MCF 10A (cell line): ENCODE measurements around the gene PDCD7. TPM values are rescaled to one million over a fixed set of nuclear protein-coding genes. Genes with fewer than 3 reads are reported as not detected.

Experiments used
- BruUV-seq: library from RNA; stranded (reverse); fragments of 400-500 nt; replicated peaks from 2 replicates; lab custom pipeline; 2021; lab: Mats Ljungman, UMichigan
- CTCF ChIA-PET: fragments of 300-600 bp; sonication (Branson Sonifier 250); formaldehyde crosslinking; extraction: SDS; loops from one replicate; lab custom pipeline; 2021; ENCODE audit warnings: antibody characterized with exemption, inconsistent platforms; lab: Yijun Ruan, JAX
- POLR2A ChIA-PET: fragments of 300-600, 350-650 bp; sonication (Branson Sonifier 250); formaldehyde crosslinking; extraction: SDS; loops from one replicate; lab custom pipeline; 2020; ENCODE audit warnings: antibody characterized with exemption, inconsistent platforms; lab: Yijun Ruan, JAX
- DNase-seq: peaks from one replicate; pipeline ENCODE4 v3.0.0-alpha.2; 2018; ENCODE audit not compliant: unreplicated experiment
- H3K27ac Mint-ChIP-seq: one replicate; pipeline ENCODE4 v1.8.0; 2022; ENCODE audit warnings: mild to moderate bottlenecking, low read depth, mixed read lengths; ENCODE audit not compliant: unreplicated experiment
- H3K27me3 Mint-ChIP-seq: one replicate; pipeline ENCODE4 v1.8.0; 2022; ENCODE audit warnings: mixed read lengths; ENCODE audit not compliant: insufficient read depth, unreplicated experiment
- H3K36me3 Mint-ChIP-seq: one replicate; pipeline ENCODE4 v1.8.0; 2022; ENCODE audit warnings: mild to moderate bottlenecking, moderate library complexity, mixed read lengths; ENCODE audit not compliant: insufficient read depth, unreplicated experiment
- H3K4me1 Mint-ChIP-seq: one replicate; pipeline ENCODE4 v1.8.0; 2022; ENCODE audit warnings: mixed read lengths; ENCODE audit not compliant: insufficient read depth, unreplicated experiment
- H3K4me3 Mint-ChIP-seq: one replicate; pipeline ENCODE4 v1.8.0; 2022; ENCODE audit warnings: mild to moderate bottlenecking, moderate library complexity, mixed read lengths; ENCODE audit not compliant: unreplicated experiment
- H3K9me3 Mint-ChIP-seq: one replicate; pipeline ENCODE4 v1.8.0; 2022; ENCODE audit warnings: mixed read lengths; ENCODE audit not compliant: unreplicated experiment
- intact Hi-C: fragments of 100-400 bp; cut with micrococcal nuclease; formaldehyde crosslinking; loops from 2 replicates; pipeline ENCODE4 v1.14.1; 2022
- total RNA-seq: library from RNA; stranded (reverse); gene quantifications from 2 replicates; pipeline ENCODE4 v1.2.3, GENCODE V29; 2022
- TF ChIP-seq, protein P1 (sequence below): fragments of 200-600 bp; IDR thresholded peaks from one replicate; pipeline ENCODE4 v1.8.0; 2022; ENCODE audit warnings: antibody characterized with exemption, mild to moderate bottlenecking; ENCODE audit not compliant: unreplicated experiment

PDCD7 gene
- total RNA-seq, 1 experiment from 2014 or later: 26.3 TPM

DNA sequence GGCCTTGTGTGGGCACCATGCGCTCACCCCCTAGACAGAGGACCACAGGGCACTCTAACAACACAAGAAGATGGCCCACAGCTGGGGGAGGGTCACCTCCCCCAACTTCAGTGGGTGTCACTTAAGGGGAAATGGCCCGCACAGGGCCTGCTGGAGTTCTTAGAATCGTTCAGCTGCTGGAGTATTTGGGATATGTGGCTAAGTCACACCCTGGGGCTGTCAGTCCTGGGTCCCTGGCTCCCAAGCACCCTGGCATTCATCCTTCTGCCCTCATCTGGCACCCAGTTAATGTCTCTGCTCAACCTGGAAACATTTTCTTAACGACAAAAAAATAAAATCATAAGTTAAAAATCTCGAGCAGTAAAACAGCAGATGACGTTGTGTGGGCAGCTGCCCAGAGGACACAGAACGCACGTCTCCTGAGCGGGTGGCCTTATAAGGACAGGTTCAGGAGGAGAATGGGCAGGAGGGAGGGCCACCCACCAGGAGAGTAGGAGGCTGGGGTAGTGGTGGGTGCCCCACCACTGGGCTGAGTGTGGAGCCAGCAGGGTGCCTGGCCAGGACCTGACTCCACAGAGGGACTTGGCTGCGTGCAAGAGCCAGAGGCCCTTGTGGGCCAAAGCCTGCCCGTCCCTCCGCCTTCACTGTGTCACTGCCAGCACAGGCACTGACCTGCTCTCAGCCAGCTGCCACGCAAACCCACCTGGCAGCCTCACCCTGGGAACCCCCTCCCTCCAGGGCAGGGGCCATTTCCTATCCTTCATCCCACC lies 45.5 kb downstream of the PDCD7 start:
- Mint-ChIP-seq H3K27me3 (peaks cover 28% of the 10 kb centered on the region), H3K4me1 (no peaks in the 10 kb centered on the region), H3K27ac (no peak overlapping the region), H3K9me3 (no peaks in the 10 kb centered on the region), H3K36me3 (no peaks in the 10 kb centered on the region), H3K4me3 (no peak overlapping the region)
- CTCF ChIA-PET: interaction anchor here (0.6 to 1.4 kb wide), 6 partner anchors 11 to 54 kb away, joined by 3 to 8 read pairs (median 4); no protein-coding TSS in a partner anchor
- DNase-seq: no peak
- intact Hi-C loops: no loop called here
- POLR2A ChIA-PET: interaction anchor here (0.6 to 0.7 kb wide), 2 partner anchors 18 to 54 kb away, joined by 3 read pairs; no protein-coding TSS in a partner anchor
- TF ChIP-seq, protein P1, sequence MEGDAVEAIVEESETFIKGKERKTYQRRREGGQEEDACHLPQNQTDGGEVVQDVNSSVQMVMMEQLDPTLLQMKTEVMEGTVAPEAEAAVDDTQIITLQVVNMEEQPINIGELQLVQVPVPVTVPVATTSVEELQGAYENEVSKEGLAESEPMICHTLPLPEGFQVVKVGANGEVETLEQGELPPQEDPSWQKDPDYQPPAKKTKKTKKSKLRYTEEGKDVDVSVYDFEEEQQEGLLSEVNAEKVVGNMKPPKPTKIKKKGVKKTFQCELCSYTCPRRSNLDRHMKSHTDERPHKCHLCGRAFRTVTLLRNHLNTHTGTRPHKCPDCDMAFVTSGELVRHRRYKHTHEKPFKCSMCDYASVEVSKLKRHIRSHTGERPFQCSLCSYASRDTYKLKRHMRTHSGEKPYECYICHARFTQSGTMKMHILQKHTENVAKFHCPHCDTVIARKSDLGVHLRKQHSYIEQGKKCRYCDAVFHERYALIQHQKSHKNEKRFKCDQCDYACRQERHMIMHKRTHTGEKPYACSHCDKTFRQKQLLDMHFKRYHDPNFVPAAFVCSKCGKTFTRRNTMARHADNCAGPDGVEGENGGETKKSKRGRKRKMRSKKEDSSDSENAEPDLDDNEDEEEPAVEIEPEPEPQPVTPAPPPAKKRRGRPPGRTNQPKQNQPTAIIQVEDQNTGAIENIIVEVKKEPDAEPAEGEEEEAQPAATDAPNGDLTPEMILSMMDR: no peak
- BruUV-seq: no TSS peak

GRCh38 chr15:65087411-65087810 lies 46.2 kb downstream of the PDCD7 start:
- no TSS peak for BruUV-seq
- ChIA-PET POLR2A (interaction anchor here (0.6 to 0.7 kb wide), 3 partner anchors 17 to 247 kb away, joined by 3 read pairs; no protein-coding TSS in a partner anchor), CTCF (interaction anchor here (0.7 to 4.0 kb wide), 9 partner anchors 10 to 374 kb away, joined by 3 to 22 read pairs (median 4); no protein-coding TSS in a partner anchor)
- Mint-ChIP-seq H3K36me3 (no peaks in the 10 kb centered on the region), H3K27ac (no peak overlapping the region), H3K4me3 (no peak overlapping the region), H3K4me1 (peaks cover 6% of the 10 kb centered on the region), H3K9me3 (no peaks in the 10 kb centered on the region), H3K27me3 (peaks cover 34% of the 10 kb centered on the region)
- TF ChIP-seq, protein P1: no peak
- intact Hi-C loops: no loop called here
- DNase-seq: no peak

GRCh38 chr15:65086680-65087111 lies 46.9 kb downstream of the PDCD7 start:
- Mint-ChIP-seq H3K9me3 (no peaks in the 10 kb centered on the region), H3K4me3 (no peak overlapping the region), H3K27me3 (peaks cover 38% of the 10 kb centered on the region), H3K4me1 (peaks cover 7% of the 10 kb centered on the region), H3K27ac (no peak overlapping the region), H3K36me3 (no peaks in the 10 kb centered on the region)
- ChIA-PET CTCF (interaction anchor here (0.5 to 4.0 kb wide), 7 partner anchors 14 to 375 kb away, joined by 3 to 22 read pairs (median 4); no protein-coding TSS in a partner anchor), POLR2A (interaction anchor here (0.6 kb wide), 1 partner anchor 246 kb away, joined by 3 read pairs; no protein-coding TSS in a partner anchor)
- intact Hi-C loops: no loop called here
- DNase-seq: no peak
- TF ChIP-seq, protein P1: no peak
- no TSS peak for BruUV-seq

GRCh38 chr15:65085990-65086679 lies 47.5 kb downstream of the PDCD7 start:
- no peaks in the 10 kb centered on the region for H3K9me3 Mint-ChIP-seq
- no peak overlapping the region for H3K4me3 Mint-ChIP-seq
- H3K36me3 Mint-ChIP-seq: no peaks in the 10 kb centered on the region
- ChIA-PET POLR2A (no interaction called here), CTCF (interaction anchor here (0.5 to 4.0 kb wide), 5 partner anchors 14 to 122 kb away, joined by 3 to 22 read pairs (median 5); no protein-coding TSS in a partner anchor)
- peak; percentile 66 for DNase-seq
- BruUV-seq: no TSS peak
- peaks cover 7% of the 10 kb centered on the region for H3K4me1 Mint-ChIP-seq
- H3K27me3 Mint-ChIP-seq: peaks cover 38% of the 10 kb centered on the region
- intact Hi-C loops: no loop called here
- TF ChIP-seq, protein P1: peak; percentile 51
- no peak overlapping the region for H3K27ac Mint-ChIP-seq
